Femur (tissue), 1 donor: ENCODE measurements around the gene WSB1.

ENCODE experiments used
- DNase-seq: peaks from one replicate; pipeline ENCODE4 v3.0.0-alpha.2; 2017

The WSB1 gene

GRCh38 chr17:27280527-27280926 lies 13.4 kb upstream of the WSB1 start:
- DNase-seq: no peak

DNA sequence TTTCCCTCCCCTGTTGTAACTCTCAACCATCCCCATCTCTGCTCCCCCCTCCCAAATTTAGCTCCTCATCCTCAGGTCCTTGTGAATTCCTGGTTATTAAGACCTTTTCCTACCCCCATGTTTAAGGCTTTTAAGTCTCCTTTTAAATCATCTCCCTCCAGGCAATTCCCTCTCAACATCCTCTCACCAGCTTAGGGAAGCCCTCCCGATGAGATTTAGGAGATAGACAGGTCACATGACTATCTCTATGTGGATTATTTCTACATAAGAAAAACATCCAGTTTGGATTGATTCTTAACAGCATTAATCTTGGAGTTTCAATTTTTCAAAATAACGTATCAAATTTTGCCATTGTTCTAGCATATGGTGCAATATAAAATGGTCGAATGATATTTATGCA lies 12.5 kb upstream of the WSB1 start:
- no peak for DNase-seq

GRCh38 chr17:27282054-27282551 lies 11.8 kb upstream of the WSB1 start:
- DNase-seq: no peak

GRCh38 chr17:27283060-27283459 lies 10.9 kb upstream of the WSB1 start:
- no peak for DNase-seq

- no peak for DNase-seq
Measured at GRCh38 chr17:27283751-27284150, 10.2 kb upstream of the WSB1 start.

DNA sequence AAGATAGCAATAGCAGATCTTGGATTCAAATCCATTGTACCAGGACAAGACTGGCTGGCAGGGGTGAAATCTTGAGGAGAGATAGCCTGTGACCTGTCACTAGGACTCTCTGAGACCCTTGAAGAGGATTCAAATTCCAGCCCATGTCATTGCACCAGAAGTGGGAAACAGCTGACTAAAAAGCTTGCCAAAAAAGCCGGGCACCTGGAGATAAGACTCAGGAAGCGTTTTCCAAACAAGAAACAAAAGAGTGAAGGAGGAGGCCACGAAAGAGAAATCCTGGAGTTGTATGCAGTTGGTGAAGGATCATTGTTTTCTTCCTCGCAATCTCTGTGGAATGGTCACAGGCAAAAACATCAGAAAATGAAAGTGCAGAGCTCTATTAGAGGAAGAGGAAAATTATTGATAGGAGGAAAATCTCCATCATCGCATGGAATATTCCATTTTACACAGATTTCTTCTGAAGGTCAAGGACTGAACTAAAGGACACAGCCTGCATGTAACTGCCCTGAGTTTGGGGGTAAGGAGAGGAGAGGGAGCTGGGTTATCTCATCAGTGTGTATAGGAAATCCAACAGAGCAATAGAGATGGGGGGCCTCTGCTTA lies 9.0 kb upstream of the WSB1 start:
- no peak for DNase-seq

GRCh38 chr17:27285516-27285915 lies 8.4 kb upstream of the WSB1 start:
- DNase-seq: no peak

DNA sequence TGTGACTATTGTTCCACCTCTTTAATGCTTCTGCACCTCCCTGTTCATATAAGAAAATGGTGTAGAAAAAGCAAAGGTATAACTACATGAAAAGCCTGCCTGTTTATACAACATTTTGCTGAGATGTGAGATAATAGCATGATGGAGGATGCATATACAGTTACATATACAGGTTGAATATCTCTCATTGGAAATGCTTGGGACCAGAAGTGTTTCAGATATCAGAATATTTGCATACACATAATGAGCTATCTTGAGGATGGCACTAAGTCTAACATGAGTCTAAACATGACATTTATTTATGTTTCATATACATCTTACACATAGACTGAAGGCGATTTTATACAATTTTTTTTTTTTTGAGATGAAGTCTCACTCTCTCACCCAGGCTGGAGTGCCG lies 5.7 kb upstream of the WSB1 start:
- no peak for DNase-seq

DNA sequence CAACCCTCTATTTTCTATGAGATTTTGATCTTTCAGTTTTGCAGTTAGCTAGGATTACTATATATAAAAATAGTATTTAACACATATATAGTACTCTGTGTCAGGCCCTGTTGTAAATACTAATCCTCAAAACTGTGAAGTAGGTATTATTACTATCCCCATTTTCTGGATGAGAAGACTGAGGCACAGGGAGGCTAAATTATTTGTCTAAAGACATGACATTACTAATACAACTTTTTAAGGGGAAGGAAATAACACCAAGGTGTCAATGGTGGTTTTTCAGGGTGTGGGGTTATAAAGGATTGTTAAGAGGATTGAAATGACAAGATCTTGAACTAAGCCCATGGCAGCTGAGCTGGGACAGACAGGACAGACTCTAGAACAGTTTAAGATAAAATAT lies 4.1 kb upstream of the WSB1 start:
- no peak for DNase-seq

DNA sequence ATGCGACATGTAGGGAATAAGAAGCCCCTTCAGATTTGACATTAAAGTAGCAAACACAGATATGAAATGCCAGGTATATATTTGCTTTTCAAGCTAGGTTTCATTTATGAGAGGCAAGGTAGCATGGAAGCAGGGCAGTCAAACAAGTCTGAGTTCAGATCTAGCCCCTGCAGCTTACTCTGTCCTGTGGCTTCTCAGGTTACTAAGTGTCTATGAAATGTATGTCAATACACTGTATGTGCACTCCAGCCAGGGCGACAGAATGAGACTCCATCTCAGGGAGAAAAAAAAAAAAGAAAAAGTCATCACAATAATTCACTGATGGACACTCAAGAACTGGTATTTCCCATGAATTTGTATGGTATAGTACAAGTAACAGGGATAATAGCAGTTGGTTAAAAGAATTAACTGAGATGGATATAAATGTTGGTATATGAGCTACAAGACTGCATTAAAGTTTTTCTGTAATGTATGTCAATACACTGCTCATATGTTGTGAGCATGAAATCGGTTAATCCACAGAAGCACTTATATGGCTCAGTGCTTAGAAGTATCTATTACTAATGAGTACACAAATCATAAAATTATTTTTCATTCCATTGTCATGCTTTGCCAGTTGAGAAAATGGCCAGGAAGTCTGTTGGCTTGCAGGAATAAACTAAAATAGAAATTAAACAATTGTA lies 2.9 kb upstream of the WSB1 start:
- no peak for DNase-seq

DNA sequence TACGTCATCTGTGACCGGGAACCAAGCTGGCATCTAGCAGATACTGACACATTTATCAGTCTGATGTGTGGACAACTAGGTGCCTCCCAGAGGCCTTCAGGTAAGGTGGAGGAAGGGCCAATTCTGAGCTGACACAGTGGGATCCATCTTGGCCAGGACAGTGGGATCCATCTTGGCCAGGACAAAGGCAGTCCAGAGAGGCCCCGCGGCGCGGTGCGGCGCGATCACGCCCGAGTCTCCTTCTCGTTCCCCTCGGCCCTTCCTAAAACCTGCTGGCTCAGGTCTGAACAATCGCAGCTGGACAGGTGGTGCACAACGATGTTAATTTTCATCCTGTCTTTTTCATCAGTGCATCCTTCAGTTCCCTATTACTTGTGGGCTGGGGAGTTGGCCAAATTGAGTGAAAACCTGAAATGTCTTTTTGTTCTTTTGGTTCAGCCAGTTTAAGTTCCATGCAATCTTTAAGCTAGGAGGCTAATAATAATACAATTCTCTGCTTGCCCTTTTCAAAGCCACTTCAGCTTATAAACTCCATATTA lies 486 bp upstream of the WSB1 start:
- DNase-seq: peak; percentile 33

- DNase-seq: peak; percentile 82
Measured at GRCh38 chr17:27294689-27295630, 1.0 kb downstream of the WSB1 start.

DNA sequence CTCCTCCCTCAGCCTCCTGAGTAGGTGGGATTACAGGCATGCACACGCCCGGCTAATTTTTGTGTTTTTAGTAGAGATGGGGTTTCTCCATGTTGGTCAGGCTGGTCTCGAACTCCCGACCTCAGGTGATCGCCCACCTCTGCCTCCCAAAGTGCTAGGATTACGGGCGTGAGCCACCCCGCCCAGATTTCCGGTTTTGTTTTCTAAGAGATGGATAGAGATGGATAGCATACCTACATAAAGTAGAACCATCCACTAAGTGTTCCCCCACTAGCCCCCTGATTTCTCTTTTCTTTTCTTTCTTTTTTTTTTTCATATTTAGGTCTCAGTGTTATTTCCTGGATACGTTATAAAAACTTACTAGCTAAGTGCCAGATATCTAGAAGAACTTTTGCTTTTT lies 2.0 kb downstream of the WSB1 start:
- DNase-seq: no peak

DNA sequence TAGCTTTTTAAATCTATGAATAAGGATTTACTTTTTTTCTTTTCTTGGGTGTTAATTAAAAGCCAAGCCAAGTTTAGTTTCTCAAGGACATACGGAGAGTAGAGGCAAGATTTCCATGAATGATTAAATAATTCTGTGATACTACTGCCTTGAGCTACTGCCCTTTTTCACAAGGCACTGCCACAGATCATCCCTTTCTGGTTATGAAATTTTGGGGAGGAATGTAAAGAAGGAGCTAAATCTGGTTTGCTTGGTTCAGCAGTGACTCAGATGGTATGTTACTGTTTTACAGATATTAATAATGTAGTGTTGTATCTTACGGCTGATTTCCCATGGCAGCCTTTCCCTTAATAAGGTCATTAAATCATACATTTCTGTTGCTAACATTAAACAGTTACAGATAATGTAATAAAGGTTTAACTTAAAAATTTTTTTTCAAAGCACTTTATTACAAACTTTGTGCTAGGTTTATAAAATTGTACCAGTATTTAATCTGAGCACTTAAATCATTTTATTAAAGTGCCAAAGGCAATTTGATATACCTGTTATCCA lies 2.6 kb downstream of the WSB1 start:
- no peak for DNase-seq

DNA sequence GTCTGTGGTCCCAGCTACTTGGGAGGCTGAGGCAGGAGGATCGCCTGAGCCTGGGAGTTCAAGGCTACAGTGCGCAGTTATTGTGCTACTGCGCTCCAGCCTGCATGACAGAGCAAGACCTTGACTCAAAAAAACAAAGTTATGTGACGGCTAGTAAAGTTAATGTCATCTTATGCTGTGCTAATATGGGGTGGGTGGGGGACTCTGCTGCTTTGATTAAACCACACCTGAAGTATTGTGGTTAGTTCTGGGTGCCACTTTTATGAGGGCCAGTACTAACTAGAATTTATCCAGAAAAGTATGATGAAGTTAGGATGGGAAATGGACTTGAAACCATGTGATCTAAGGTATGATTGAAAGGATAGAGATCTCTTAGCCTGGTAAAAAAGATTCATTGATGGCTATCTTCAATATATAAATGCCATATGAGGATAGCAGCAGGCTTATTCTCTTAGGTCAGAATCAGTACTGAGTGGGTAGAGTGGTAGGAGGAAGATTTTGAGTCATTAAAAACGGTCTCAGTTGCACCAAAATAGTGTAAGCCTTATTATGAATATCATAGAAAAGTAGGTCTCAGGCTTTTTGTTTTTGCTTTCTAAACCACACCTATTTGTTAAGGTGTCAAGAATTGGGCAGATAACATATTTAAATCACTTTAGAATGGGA lies 5.6 kb downstream of the WSB1 start:
- DNase-seq: no peak

DNA sequence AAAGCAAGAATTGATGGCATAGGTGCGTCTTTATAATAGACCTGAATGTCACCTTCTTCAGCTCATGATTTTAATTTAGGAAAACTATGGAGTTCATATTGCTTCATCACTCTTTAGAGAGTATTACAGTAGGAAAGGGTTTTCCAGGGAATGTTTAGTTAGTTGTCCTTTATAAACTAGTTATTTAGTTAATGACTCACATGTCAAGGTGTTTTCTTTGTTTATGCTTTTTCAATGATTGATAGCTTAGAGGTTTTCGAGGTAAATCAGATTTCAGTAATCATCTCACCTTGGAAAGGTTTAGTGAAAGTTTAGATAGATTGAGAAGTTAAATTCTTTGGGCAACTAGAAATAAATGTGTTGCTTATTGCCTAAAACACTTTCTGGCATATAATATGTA lies 9.8 kb downstream of the WSB1 start:
- no peak for DNase-seq

DNA sequence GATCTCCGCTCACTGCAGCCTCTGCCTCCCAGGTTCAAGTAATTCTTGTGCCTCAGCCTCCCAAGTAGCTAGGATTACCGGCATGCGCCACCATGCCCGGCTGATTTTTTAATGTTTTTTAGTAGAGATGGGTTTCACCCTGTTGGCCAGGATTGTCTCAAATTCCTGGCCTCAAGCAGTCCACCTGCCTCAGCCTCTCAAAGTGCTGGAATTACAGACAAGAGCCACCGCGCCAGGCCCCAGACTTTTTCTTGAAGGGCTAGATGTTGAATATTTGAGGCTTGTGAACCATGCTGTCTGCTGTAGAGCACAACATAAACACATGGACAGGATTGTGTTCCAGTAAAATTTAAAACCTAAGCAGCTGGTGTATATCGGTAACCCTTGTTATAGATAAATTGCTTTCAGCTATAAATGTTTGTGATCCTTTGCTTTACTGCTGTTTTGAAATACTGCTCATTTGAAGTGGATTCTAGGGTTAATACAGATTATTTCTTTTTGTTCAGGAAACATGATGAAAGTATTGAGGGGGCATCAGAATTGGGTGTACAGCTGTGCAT lies 12.4 kb downstream of the WSB1 start:
- no peak for DNase-seq

- DNase-seq: no peak
Measured at GRCh38 chr17:27310565-27311110, 16.7 kb downstream of the WSB1 start.

DNA sequence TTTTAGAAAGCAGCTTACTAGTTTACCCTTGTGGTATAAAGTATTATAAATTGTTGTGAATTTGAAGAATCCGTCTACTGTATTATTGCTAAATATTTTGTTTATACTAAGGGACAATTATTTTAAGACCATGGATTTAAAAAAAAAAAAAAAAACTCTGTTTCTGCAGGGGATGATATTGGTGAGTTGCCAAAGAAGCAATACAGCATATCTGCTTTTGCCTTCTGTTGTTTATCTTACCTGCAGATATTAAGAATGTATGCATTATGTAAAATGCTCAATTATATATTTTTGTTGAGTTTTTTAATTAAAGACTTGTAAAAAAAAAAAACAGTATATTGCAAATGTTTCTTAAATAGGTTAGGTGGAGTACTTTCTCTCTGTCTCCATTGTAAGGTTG lies 19.4 kb downstream of the WSB1 start:
- DNase-seq: no peak

DNA sequence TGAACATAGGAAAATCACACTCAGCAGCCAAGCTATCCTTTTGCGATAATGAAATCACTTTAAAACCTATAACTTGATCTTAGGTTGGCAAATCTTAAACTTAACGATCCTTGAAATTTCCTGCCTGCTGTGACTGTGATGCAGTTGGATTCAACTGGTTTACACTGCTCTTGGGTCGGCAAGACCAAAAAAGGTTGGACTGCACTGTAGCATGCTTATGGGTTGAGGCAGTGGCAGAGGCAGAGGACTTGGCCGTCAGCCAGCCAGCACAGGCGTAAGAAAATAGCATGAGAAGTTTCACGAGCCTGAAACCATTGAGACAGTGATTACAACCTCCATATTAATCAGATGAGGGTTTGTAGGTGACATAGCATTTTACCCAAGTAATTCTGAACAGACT lies 21.4 kb downstream of the WSB1 start:
- DNase-seq: peak; percentile 82

DNA sequence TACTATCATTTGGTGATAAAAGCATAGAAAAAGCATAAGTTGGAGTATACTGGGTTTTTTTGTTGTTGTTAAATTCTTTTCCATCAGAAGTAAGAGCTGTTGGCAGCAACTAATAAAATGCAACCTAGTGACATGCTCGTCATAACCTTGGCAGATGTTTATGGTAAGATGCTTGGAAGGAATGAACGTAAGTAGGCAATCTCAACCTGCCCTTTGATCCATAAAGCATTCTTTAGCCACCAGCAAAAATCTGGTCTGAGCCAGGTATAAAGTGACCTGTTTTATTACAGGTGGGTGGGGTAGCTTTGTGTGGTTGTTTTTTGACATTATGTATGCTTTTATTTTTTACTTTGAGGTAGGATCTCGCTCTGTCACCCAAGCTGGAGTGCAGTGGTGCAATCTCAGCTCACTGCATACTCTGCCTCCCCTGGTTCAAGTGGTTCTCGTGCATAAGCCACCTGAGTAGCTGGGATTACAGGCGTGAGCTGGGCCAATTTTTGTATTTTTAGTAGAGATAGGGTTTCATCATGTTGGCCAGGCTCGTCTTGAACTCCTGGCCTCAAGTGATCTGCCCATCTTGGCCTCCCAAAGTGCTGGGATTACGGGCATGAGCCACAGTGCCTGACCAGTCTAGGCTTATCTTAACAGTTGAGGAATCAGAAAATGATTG lies 22.0 kb downstream of the WSB1 start:
- no peak for DNase-seq
